GM12892 (cell line): Measurements from ENCODE around the gene SFN.

Experiments
- POLR2A ChIP-seq: IDR thresholded peaks from 2 replicates; pipeline ENCODE4 v1.6.1; 2011; ENCODE audit warnings: low read depth, low read length, control low read depth
- TAF1 ChIP-seq: IDR thresholded peaks from 2 replicates; pipeline ENCODE4 v1.6.1; 2011; ENCODE audit warnings: low read depth, mild to moderate bottlenecking, control low read depth, low read length, borderline replicate concordance

DNA sequence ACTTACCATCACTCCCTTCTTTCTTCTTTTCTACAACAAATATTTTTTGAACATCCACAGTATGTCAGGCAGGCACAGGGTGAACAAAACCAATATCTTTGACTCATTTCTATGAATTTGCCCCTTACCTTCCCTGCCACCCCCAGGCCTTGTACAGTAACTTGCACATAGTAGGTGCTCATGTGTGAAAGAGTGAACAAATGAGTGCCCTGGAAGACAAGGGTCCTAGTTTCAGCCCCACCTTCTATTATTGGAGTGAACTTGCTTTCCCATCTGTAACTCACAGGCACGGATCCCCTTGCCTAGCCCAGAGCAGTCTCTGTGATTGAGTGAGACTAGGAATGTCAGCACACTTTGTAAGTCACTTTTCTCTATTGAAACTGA lies 23.6 kb upstream of the SFN start:
- TF ChIP-seq TAF1 (no peak), POLR2A (no peak)
